Measurements from ENCODE around the gene SYP. TPM values are rescaled to one million over a fixed set of nuclear protein-coding genes. Genes with fewer than 3 reads are reported as not detected.

The SYP gene
- total RNA-seq, 1 donor, result not detected

DNA sequence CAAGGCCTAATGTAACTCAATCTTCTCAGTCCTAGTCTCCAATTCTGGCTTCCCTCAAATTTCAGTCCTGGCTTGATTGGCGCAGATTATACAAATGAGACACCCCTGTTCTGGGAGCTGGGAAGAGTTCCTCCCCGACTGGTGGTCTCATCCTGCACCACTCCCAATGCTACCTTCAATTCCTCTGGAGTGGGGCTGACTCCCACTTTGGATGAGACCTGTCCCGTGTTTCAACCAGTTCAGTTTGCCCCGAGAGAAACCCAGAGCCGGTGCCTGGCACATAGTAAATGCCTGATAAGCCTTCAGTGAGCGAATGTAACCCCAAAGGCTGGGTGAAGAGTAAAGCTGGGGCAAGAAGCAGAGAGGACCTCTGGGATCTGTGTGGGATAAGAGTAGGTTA is 4.0 kb upstream of the SYP start:
- no peak overlapping the region for H3K4me3 ChIP-seq (ENCODE audit: low read depth, low read length)
- TF ChIP-seq, protein P1, sequence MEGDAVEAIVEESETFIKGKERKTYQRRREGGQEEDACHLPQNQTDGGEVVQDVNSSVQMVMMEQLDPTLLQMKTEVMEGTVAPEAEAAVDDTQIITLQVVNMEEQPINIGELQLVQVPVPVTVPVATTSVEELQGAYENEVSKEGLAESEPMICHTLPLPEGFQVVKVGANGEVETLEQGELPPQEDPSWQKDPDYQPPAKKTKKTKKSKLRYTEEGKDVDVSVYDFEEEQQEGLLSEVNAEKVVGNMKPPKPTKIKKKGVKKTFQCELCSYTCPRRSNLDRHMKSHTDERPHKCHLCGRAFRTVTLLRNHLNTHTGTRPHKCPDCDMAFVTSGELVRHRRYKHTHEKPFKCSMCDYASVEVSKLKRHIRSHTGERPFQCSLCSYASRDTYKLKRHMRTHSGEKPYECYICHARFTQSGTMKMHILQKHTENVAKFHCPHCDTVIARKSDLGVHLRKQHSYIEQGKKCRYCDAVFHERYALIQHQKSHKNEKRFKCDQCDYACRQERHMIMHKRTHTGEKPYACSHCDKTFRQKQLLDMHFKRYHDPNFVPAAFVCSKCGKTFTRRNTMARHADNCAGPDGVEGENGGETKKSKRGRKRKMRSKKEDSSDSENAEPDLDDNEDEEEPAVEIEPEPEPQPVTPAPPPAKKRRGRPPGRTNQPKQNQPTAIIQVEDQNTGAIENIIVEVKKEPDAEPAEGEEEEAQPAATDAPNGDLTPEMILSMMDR (IDR thresholded peaks at IDR 0.05; ENCODE audit: insufficient read depth, low read depth, low read length), result no peak
- DNase-seq (ENCODE audit: low read depth), result no peak

DNA sequence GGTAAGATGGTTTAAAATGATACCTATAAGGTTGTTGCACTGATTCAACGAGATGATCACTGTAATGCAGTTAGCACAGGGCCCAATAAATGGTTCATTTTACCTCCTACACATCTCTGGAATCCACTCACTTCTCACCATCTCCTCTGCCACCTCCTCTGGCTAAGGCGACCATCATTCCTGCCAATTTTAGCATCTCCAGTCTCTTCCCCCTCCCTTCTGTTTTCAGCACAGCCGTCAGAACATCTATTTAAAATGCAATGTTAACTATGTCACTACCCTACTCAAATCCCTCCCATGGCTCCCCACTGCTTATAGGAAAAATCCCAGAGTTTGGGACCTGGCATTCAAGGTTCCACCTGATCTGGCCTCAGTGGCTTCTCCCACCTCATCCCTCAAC is 3.5 kb upstream of the SYP start:
- TF ChIP-seq, protein P1 (IDR thresholded peaks at IDR 0.05; ENCODE audit: insufficient read depth, low read depth, low read length), result no peak
- H3K4me3 ChIP-seq (ENCODE audit: low read depth, low read length), result no peak overlapping the region
- DNase-seq (ENCODE audit: low read depth), result no peak

DNA sequence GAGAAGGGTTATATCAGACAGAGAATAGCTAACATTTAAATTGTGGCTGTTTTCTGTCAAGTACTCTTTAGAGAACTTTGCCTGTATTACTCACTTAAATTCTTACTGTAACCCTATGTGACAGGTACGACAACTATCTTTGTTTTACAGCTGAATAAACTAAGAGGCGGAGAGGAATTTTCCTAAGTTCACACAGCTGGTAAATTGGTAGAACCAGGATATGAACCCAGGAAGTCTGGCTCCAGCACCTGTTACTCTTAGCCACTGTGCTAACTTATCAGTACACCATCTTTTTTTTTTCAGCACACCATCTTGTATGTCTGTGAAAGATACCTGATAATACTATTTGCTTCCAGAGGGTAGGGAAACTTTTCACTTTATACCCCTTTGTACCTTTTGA is 2.0 kb upstream of the SYP start:
- no peak for DNase-seq (ENCODE audit: low read depth)
- TF ChIP-seq, protein P1 (IDR thresholded peaks at IDR 0.05; ENCODE audit: insufficient read depth, low read depth, low read length), result no peak
- H3K4me3 ChIP-seq (ENCODE audit: low read depth, low read length), result no peak overlapping the region

DNA sequence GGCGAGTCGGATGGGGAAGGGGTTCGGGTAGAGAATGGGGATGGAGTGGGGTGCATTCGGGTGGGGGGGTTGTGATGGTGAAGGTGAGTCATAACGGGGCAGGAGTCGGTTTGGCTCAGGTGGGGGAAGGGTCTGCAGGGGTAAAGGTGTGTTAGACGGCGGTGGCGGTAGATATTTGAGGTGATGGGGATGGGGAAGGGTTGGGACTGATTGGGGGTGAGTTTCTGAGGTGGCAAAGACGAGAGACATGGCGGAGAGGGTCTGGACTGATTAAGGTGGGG is 738 bp downstream of the SYP start:
- TF ChIP-seq, protein P1 (IDR thresholded peaks at IDR 0.05; ENCODE audit: insufficient read depth, low read depth, low read length), result no peak
- no peak overlapping the region for H3K4me3 ChIP-seq (ENCODE audit: low read depth, low read length)
- no peak for DNase-seq (ENCODE audit: low read depth)

DNA sequence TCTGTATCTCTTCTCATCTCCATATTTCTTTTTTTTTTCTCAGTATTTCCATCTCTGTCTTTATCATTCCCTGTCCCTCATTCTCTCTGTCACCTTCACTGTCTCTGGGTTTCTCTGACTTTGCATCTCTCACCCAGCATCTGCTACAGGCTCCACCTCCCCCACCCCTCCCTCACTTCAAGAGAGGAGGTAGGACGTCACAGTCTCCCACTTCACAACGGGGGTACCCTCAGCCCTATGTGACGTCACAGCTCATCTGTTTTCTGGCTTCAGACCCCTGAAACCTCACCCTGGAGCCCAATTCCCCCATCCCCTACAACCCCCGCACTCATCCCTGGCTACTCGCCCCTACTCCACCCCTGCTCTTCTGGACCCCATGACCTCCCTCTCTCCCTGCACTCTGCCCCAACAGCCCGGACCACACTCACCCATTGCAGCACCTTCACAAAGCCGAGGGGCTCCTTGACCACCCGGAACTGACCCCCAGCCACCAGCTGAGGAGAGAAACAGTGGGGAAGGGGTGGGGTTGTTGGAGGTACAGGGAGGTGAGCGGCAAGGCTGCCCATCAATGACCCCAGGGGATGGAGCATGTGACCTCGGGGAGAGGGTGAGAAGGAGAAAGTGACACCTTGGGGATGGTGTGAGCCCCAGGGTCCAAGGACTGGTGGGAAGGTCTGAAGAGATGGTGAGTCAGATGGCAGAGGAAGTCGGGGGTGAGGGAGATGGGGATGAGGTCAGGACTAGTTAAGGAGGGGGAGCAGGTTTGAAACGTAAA is 1.3 kb downstream of the SYP start:
- no peak for DNase-seq (ENCODE audit: low read depth)
- TF ChIP-seq, protein P1 (IDR thresholded peaks at IDR 0.05; ENCODE audit: insufficient read depth, low read depth, low read length), result no peak
- no peak overlapping the region for H3K4me3 ChIP-seq (ENCODE audit: low read depth, low read length)

DNA sequence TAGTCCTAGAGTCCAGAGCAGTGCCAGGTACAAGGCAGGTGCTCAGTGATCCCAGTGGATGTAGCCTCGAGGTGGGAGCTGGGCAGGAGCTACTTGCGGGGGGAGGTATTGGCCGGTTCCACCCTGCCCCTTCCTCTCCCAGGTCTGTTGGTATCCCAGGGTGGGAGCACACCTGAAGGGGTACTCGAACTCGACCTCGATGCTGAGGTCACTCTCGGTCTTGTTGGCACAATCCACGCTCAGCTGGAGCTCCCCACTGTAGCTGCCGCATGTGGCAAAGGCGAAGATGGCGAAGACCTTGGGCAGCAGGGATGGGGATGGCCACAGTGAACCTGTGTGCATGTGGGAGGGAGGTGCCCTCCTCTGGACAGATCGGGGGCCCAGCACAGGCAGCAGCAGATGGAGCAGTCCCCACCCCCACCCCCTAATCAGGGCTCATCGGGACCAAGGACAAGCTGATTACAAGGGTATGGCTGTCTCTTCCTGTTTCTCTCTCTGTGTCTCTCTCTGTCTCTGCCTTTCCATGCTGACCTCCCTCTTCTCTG is 2.4 kb downstream of the SYP start:
- no peak overlapping the region for H3K4me3 ChIP-seq (ENCODE audit: low read depth, low read length)
- TF ChIP-seq, protein P1 (IDR thresholded peaks at IDR 0.05; ENCODE audit: insufficient read depth, low read depth, low read length), result no peak
- DNase-seq (ENCODE audit: low read depth), result no peak

DNA sequence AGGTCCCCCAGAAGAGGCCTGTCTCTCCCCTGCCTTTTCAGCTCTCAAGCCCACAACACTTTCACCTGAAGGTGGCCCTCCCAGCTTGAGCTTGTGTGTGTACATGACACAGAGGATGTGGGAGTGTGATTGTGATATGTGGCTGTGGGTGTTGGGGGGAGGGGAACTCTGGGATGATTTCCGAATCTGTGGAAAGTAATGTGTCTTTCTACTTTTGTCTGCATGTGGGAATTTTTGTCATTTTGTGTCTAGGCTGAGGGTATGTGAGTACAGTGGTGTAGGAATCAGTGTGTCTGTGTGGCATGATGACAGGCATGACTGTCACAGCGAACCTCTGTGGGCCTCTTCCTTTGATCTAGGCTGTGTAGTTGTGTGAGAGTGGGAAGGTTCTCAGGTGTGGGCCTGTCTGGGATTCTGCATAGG is 6.4 kb downstream of the SYP start:
- TF ChIP-seq, protein P1 (IDR thresholded peaks at IDR 0.05; ENCODE audit: insufficient read depth, low read depth, low read length), result no peak
- no peak overlapping the region for H3K4me3 ChIP-seq (ENCODE audit: low read depth, low read length)
- no peak for DNase-seq (ENCODE audit: low read depth)
